Measurements from ENCODE around the gene FTL.

FTL gene

GRCh38 chr19:48992581-48993174, 27.6 kb downstream of the FTL start:
- DNase-seq (ENCODE audit: low read depth) = no peak

GRCh38 chr19:48993175-48994034, 28.3 kb downstream of the FTL start, which contains the start of the genes GYS1 and RUVBL2:
TSS of gene GYS1 (minus strand) at chr19:48993309. CDS start at chr19:48993112, 197 bp downstream.
TSS of gene RUVBL2 (plus strand) at chr19:48993887. CDS start at chr19:48993912, 25 bp downstream.
- DNase-seq (ENCODE audit: low read depth) = peak; percentile 100

- no peak for DNase-seq (ENCODE audit: low read depth)
These were observed 28.9 kb downstream of the FTL start for GRCh38 chr19:48994035-48994386.

GRCh38 chr19:48997972-48998371, 32.9 kb downstream of the FTL start:
- peak; percentile 61 for DNase-seq (ENCODE audit: low read depth)

- peak; percentile 73 for DNase-seq (ENCODE audit: low read depth)
These were observed 34.6 kb downstream of the FTL start for GRCh38 chr19:48999481-49000325.

GRCh38 chr19:49004133-49004532, 39.0 kb downstream of the FTL start:
- no peak for DNase-seq (ENCODE audit: low read depth)

GRCh38 chr19:49004964-49005614, 40.0 kb downstream of the FTL start:
- no peak for DNase-seq (ENCODE audit: low read depth)

GRCh38 chr19:49006905-49007304, 41.8 kb downstream of the FTL start:
- DNase-seq (ENCODE audit: low read depth) = no peak

- no peak for DNase-seq (ENCODE audit: low read depth)
These were observed 44.7 kb downstream of the FTL start for GRCh38 chr19:49009828-49010227.

- DNase-seq (ENCODE audit: low read depth) = no peak
These were observed 45.3 kb downstream of the FTL start for GRCh38 chr19:49010453-49010852.

GRCh38 chr19:49011194-49011593, 46.1 kb downstream of the FTL start:
- no peak for DNase-seq (ENCODE audit: low read depth)

- DNase-seq (ENCODE audit: low read depth) = no peak
These were observed 49.2 kb downstream of the FTL start for GRCh38 chr19:49014123-49014869.

GRCh38 chr19:49014870-49015255, 49.8 kb downstream of the FTL start:
- DNase-seq (ENCODE audit: low read depth) = no peak

GRCh38 chr19:49016067-49016839, 51.1 kb downstream of the FTL start:
- no peak for DNase-seq (ENCODE audit: low read depth)
